Suprapubic skin (tissue), 4 donors: ENCODE measurements around the gene BTBD2.

Experiments
- POLR2A ChIP-seq, 2 donors: fragments of 450-650 bp; IDR thresholded peaks; one replicate each; pipeline ENCODE4 v1.6.1; 2017; ENCODE audit warnings: antibody characterized with exemption in 2 of 2, mild to moderate bottlenecking in 2 of 2, moderate library complexity in 2 of 2
- POLR2AphosphoS5 ChIP-seq, 3 donors: sonication (generic); formaldehyde crosslinking; IDR thresholded peaks; one replicate each; pipeline ENCODE4 v1.6.1; 2017; ENCODE audit warnings: antibody characterized with exemption in 3 of 3
- TF ChIP-seq, protein P1 (sequence below), 2 donors: fragments of 200-600 bp in 1 of 2; fragments of 450-650 bp in 1 of 2; sonication (generic) in 1 of 2; IDR thresholded peaks; one replicate each; pipeline ENCODE4 v1.5.1; 2016 to 2019; ENCODE audit warnings: antibody characterized with exemption in 2 of 2, mild to moderate bottlenecking in 1 of 2, moderate library complexity in 1 of 2

- no peak for TF ChIP-seq POLR2AphosphoS5 (IDR thresholded peaks at IDR 0.05)
- TF ChIP-seq, protein P1, sequence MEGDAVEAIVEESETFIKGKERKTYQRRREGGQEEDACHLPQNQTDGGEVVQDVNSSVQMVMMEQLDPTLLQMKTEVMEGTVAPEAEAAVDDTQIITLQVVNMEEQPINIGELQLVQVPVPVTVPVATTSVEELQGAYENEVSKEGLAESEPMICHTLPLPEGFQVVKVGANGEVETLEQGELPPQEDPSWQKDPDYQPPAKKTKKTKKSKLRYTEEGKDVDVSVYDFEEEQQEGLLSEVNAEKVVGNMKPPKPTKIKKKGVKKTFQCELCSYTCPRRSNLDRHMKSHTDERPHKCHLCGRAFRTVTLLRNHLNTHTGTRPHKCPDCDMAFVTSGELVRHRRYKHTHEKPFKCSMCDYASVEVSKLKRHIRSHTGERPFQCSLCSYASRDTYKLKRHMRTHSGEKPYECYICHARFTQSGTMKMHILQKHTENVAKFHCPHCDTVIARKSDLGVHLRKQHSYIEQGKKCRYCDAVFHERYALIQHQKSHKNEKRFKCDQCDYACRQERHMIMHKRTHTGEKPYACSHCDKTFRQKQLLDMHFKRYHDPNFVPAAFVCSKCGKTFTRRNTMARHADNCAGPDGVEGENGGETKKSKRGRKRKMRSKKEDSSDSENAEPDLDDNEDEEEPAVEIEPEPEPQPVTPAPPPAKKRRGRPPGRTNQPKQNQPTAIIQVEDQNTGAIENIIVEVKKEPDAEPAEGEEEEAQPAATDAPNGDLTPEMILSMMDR (IDR thresholded peaks at IDR 0.05), result no peak
- TF ChIP-seq POLR2A (IDR thresholded peaks at IDR 0.05), result peak in 1 of 2 donors; percentile 15
These were observed 73.2 kb downstream of the BTBD2 start for GRCh38 chr19:1942078-1942933.
